H1 (cell line): ENCODE measurements around the gene DMAC2. TPM values are rescaled to one million over a fixed set of nuclear protein-coding genes. Genes with fewer than 3 reads are reported as not detected.

Experiments
- CTCF ChIA-PET: fragments of 300-600 bp; sonication (Branson Sonifier 250); formaldehyde crosslinking; loops from one replicate; lab custom pipeline; 2021; ENCODE audit not compliant: partially characterized antibody; lab: Charles Lee
- POLR2A ChIA-PET: fragments of 300-600 bp; sonication (Branson Sonifier 250); formaldehyde crosslinking; loops from one replicate; lab custom pipeline; 2021; ENCODE audit warnings: inconsistent platforms; ENCODE audit not compliant: partially characterized antibody; lab: Charles Lee
- DNase-seq, 2 experiments: peaks; one replicate each; pipeline versions ENCODE4 v3.0.0 to v3.0.0-alpha.2; 2010 to 2022; ENCODE audit warnings: low spot score in 2 of 2, low read depth in 1 of 2, mixed read lengths in 1 of 2
- FAIRE-seq: peaks from 2 replicates; lab custom pipeline; 2011; peaks lifted over from hg19 to GRCh38; lab: Jason Lieb, UNC
- H2AFZ ChIP-seq: 2 replicates; pipeline ENCODE4 v1.8.1; 2012; ENCODE audit warnings: low read length, inconsistent platforms
- H2AK5ac ChIP-seq: 2 replicates; pipeline ENCODE4 v1.6.1; 2013; ENCODE audit warnings: low read depth, low read length
- H2BK120ac ChIP-seq: replicated peaks from 2 replicates; pipeline ENCODE3; 2013; ENCODE audit warnings: low read depth, low read length, inconsistent platforms
- H2BK12ac ChIP-seq: 2 replicates; pipeline ENCODE4 v1.6.1; 2013; ENCODE audit warnings: low read depth, low read length
- H2BK15ac ChIP-seq: 2 replicates; pipeline ENCODE4 v1.6.1; 2013; ENCODE audit warnings: low read length
- H2BK20ac ChIP-seq: 2 replicates; pipeline ENCODE4 v1.6.1; 2013; ENCODE audit warnings: low read length
- H2BK5ac ChIP-seq: 2 replicates; pipeline ENCODE4 v1.6.1; 2013; ENCODE audit warnings: low read depth, low read length
- H3K14ac ChIP-seq: 2 replicates; pipeline ENCODE4 v1.6.1; 2013; ENCODE audit warnings: inconsistent platforms; ENCODE audit not compliant: insufficient read length
- H3K18ac ChIP-seq: 2 replicates; pipeline ENCODE4 v1.6.1; 2013; ENCODE audit warnings: low read length; ENCODE audit errors: extremely low read depth
- H3K23ac ChIP-seq: 2 replicates; pipeline ENCODE4 v1.6.1; 2013; ENCODE audit warnings: inconsistent platforms; ENCODE audit not compliant: insufficient read length
- H3K23me2 ChIP-seq: 2 replicates; pipeline ENCODE4 v1.6.1; 2013; ENCODE audit warnings: low read depth, low read length
- H3K27ac ChIP-seq: 2 replicates; pipeline ENCODE4 v1.6.1; 2011; ENCODE audit warnings: low read depth, low read length, inconsistent platforms
- H3K27me3 ChIP-seq, 4 experiments: replicated peaks in 1 of 4; 1 replicate in 1 of 4; 2 replicates in 3 of 4; pipeline versions ENCODE4 v1.6.1 to v1.8.1; 2011 to 2013; ENCODE audit warnings: low read length in 3 of 4, mild to moderate bottlenecking in 3 of 4, inconsistent platforms in 2 of 4, mixed read lengths in 2 of 4, moderate library complexity in 1 of 4; ENCODE audit not compliant: control insufficient read depth in 3 of 4, insufficient read depth in 3 of 4; ENCODE audit errors: extremely low read depth in 1 of 4
- H3K36me3 ChIP-seq, 4 experiments: 2 replicates each; pipeline versions ENCODE4 v1.6.1 to v1.8.1; 2011 to 2013; ENCODE audit warnings: mild to moderate bottlenecking in 4 of 4, low read length in 3 of 4, moderate library complexity in 2 of 4, control low read depth in 1 of 4, inconsistent platforms in 1 of 4; ENCODE audit not compliant: insufficient read depth in 4 of 4, control insufficient read depth in 2 of 4
- H3K4ac ChIP-seq: replicated peaks from 2 replicates; pipeline ENCODE3; 2013; ENCODE audit warnings: low read length, low read depth, mixed read lengths, inconsistent platforms; ENCODE audit not compliant: insufficient read length
- H3K4me1 ChIP-seq, 4 experiments: replicated peaks in 1 of 4; 1 replicate in 1 of 4; 2 replicates in 3 of 4; pipeline versions ENCODE4 v1.6.1 to v1.8.1; 2011 to 2013; ENCODE audit warnings: low read length in 3 of 4, inconsistent platforms in 2 of 4, mixed read lengths in 1 of 4; ENCODE audit not compliant: insufficient read depth in 4 of 4, control insufficient read depth in 3 of 4
- H3K4me2 ChIP-seq, 2 experiments: 2 replicates each; pipeline versions ENCODE4 v1.6.1 to v1.8.1; 2011 to 2013; ENCODE audit warnings: low read depth in 2 of 2, low read length in 2 of 2, control low read depth in 1 of 2, inconsistent platforms in 1 of 2, mild to moderate bottlenecking in 1 of 2; ENCODE audit not compliant: insufficient read depth in 1 of 2
- H3K4me3 ChIP-seq, 4 experiments: fragments of 200-600, 300-600 bp in 1 of 4; sonication (generic), shearing (Covaris generic), sonication (Bioruptor Twin) in 1 of 4; 2 replicates each; pipeline versions ENCODE4 v1.5.1 to v1.8.1; 2011 to 2016; ENCODE audit warnings: low read length in 4 of 4, low read depth in 3 of 4, control low read depth in 2 of 4, inconsistent platforms in 2 of 4, mild to moderate bottlenecking in 2 of 4, mixed read lengths in 1 of 4, moderate library complexity in 1 of 4; ENCODE audit not compliant: insufficient read depth in 2 of 4; ENCODE audit errors: extremely low read depth in 1 of 4
- H3K56ac ChIP-seq: replicated peaks from 2 replicates; pipeline ENCODE3; 2013; ENCODE audit warnings: low read depth, mild to moderate bottlenecking, mixed read lengths, low read length, inconsistent platforms; ENCODE audit not compliant: insufficient read length
- H3K79me1 ChIP-seq: 2 replicates; pipeline ENCODE4 v1.6.1; 2013; ENCODE audit warnings: low read depth, low read length, control low read depth
- H3K79me2 ChIP-seq, 2 experiments: 2 replicates each; pipeline versions ENCODE4 v1.6.1 to v1.8.1; 2012 to 2013; ENCODE audit warnings: low read length in 2 of 2, mild to moderate bottlenecking in 2 of 2, inconsistent platforms in 1 of 2; ENCODE audit not compliant: insufficient read depth in 2 of 2, control insufficient read depth in 1 of 2
- H3K9ac ChIP-seq, 4 experiments: replicated peaks in 1 of 4; 1 replicate in 1 of 4; 2 replicates in 3 of 4; pipeline versions ENCODE4 v1.6.1 to v1.8.1; 2011 to 2013; ENCODE audit warnings: low read depth in 3 of 4, low read length in 3 of 4, control low read depth in 2 of 4, mild to moderate bottlenecking in 2 of 4, moderate library complexity in 2 of 4, inconsistent platforms in 1 of 4; ENCODE audit errors: extremely low read depth in 1 of 4
- H3K9me3 ChIP-seq, 2 experiments: 2 replicates each; pipeline versions ENCODE4 v1.6.1 to v1.8.1; 2012 to 2013; ENCODE audit warnings: mild to moderate bottlenecking in 2 of 2, moderate library complexity in 2 of 2, control low read depth in 1 of 2, inconsistent platforms in 1 of 2, low read depth in 1 of 2, low read length in 1 of 2, mixed read lengths in 1 of 2; ENCODE audit not compliant: insufficient read depth in 2 of 2
- H4K20me1 ChIP-seq, 2 experiments: replicated peaks in 1 of 2; 2 replicates each; pipeline versions ENCODE3 to v1.8.1; 2011 to 2013; ENCODE audit warnings: inconsistent platforms in 2 of 2, low read length in 2 of 2, mild to moderate bottlenecking in 1 of 2; ENCODE audit not compliant: insufficient read depth in 2 of 2, control insufficient read depth in 1 of 2
- H4K5ac ChIP-seq: 2 replicates; pipeline ENCODE4 v1.6.1; 2013; ENCODE audit warnings: low read length, low read depth, mixed read lengths, inconsistent platforms; ENCODE audit not compliant: insufficient read length
- H4K8ac ChIP-seq: 2 replicates; pipeline ENCODE4 v1.8.0; 2013; ENCODE audit warnings: mild to moderate bottlenecking, moderate library complexity, low read length, inconsistent platforms; ENCODE audit not compliant: insufficient read depth; ENCODE audit errors: extremely low read depth
- H4K91ac ChIP-seq: replicated peaks from 2 replicates; pipeline ENCODE3; 2013; ENCODE audit warnings: low read length, mixed read lengths, inconsistent platforms; ENCODE audit not compliant: insufficient read length
- CBX5 ChIP-seq: fragments of 300-800, 300-1000 bp; sonication (generic); IDR thresholded peaks from 2 replicates; pipeline ENCODE4 v1.7.1; 2016; ENCODE audit warnings: antibody characterized with exemption, low read length, low read depth
- CREB1 ChIP-seq: IDR thresholded peaks from 2 replicates; pipeline ENCODE4 v1.6.1; 2012; ENCODE audit warnings: inconsistent platforms
- EP300 ChIP-seq, 2 experiments: IDR thresholded peaks; 1 replicate in 1 of 2; 2 replicates in 1 of 2; pipeline ENCODE4 v1.6.1; 2011 to 2012; ENCODE audit warnings: low read depth in 2 of 2, low read length in 2 of 2, mild to moderate bottlenecking in 2 of 2, borderline replicate concordance in 1 of 2, inconsistent platforms in 1 of 2, moderate library complexity in 1 of 2
- GTF2F1 ChIP-seq: IDR thresholded peaks from 2 replicates; pipeline ENCODE4 v1.6.1; 2012; ENCODE audit warnings: low read depth, low read length, improper control_type of control experiment, borderline replicate concordance
- HDAC2 ChIP-seq, 2 experiments: fragments of 300-600 bp in 1 of 2; sonication (generic) in 1 of 2; IDR thresholded peaks; 2 replicates each; pipeline ENCODE4 v1.6.1; 2011 to 2012; ENCODE audit warnings: low read depth in 2 of 2, low read length in 2 of 2, mild to moderate bottlenecking in 2 of 2, moderate library complexity in 2 of 2, borderline replicate concordance in 1 of 2, inconsistent platforms in 1 of 2
- HDAC6 ChIP-seq: IDR thresholded peaks from one replicate; pipeline ENCODE4 v1.7.1; 2012; ENCODE audit warnings: low read depth, mild to moderate bottlenecking, inconsistent platforms, low read length, moderate library complexity
- RNF2 ChIP-seq: fragments of 200-900, 300-1000 bp; sonication (generic); IDR thresholded peaks from 2 replicates; pipeline ENCODE4 v1.7.1; 2016; ENCODE audit warnings: borderline replicate concordance, low read depth, mild to moderate bottlenecking, antibody characterized with exemption, low read length; ENCODE audit not compliant: poor library complexity, severe bottlenecking; ENCODE audit errors: missing control alignments
- TBP ChIP-seq: IDR thresholded peaks from 2 replicates; pipeline ENCODE4 v1.6.1; 2011; ENCODE audit warnings: low read depth, low read length, improper control_type of control experiment
- YY1 ChIP-seq: IDR thresholded peaks from 2 replicates; pipeline ENCODE4 v1.6.1; 2011; ENCODE audit warnings: low read depth, mild to moderate bottlenecking, low read length
- ZNF274 ChIP-seq: IDR thresholded peaks from 2 replicates; pipeline ENCODE4 v1.7.0; 2012; ENCODE audit warnings: low read length, borderline replicate concordance; ENCODE audit errors: extremely low read depth
- WGBS, 2 experiments: shearing (Covaris generic) in 1 of 2; methylation state at CpG; one replicate each; pipeline versions ENCODE4 v1.1.6 to v1.1.7; 2013 to 2015; ENCODE audit warnings: low lambda C conversion rate in 2 of 2, mixed read lengths in 2 of 2, inconsistent platforms in 1 of 2, low coverage in 1 of 2, missing lambda C conversion rate in 1 of 2; ENCODE audit not compliant: insufficient replicate concordance in 2 of 2, insufficient coverage in 1 of 2, insufficient read length in 1 of 2; ENCODE audit errors: extremely low coverage in 1 of 2, missing lambda C conversion rate in 1 of 2; 5-methylcytosine and 5-hydroxymethylcytosine counted together
- polyA plus RNA-seq, 7 experiments: library from polyadenylated mRNA; depleted of rRNA in 3 of 7; stranded (reverse) in 5 of 7; unstranded in 2 of 7; fragments of >200 nt in 5 of 7; fragments of 200-250 nt in 2 of 7; gene quantifications; 1 replicate in 5 of 7; 2 replicates in 1 of 7; 4 replicates in 1 of 7; pipeline versions ENCODE4 v1.2.1 to v1.2.3, GENCODE V29; 2011 to 2013; ENCODE audit warnings: missing spikeins in 2 of 7, mixed read lengths in 2 of 7
- total RNA-seq: library from RNA; stranded (reverse); fragmentation: NEBNext Ultra II Directional; extraction: Animal tissue kit (Norgen Biotek cat#: 25700); gene quantifications from 2 replicates; pipeline ENCODE4 v1.2.1, GENCODE V29; 2021
- TF ChIP-seq, protein P1 (sequence below): IDR thresholded peaks from 2 replicates; pipeline ENCODE4 v1.6.1; 2012; ENCODE audit warnings: low read length, inconsistent platforms
- TF ChIP-seq, protein P2 (sequence below): IDR thresholded peaks from 2 replicates; pipeline ENCODE4 v1.6.1; 2012; ENCODE audit warnings: inconsistent platforms

The DMAC2 gene
- total and polyA plus RNA-seq, 2 of the 8 experiments (the other 6 are each of a cell fraction or from before 2014, with no cell fraction given), result 86.8 to 170 TPM

DNA sequence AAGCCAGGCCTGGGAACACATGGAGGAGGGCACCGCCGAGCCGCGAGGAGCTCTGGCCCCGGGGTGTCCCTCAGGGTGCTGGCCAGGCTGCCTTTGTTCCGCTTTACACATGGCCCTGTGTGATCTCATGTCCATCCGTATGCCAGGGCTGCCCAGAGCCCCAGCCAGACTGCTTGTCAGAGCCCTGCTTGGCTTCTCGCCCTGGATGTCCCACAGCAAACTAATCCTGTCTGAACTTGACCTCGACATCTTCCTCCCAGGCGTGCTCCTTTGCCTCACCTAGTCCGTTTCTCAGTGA, 27.8 kb downstream of the DMAC2 start:
- Histone ChIP-seq H3K14ac (no peak overlapping the region), H2BK15ac (no peak overlapping the region), H4K91ac (no peak overlapping the region), H2BK20ac (no peak overlapping the region), H3K27ac (no peak overlapping the region), H4K8ac (no peak overlapping the region), H2AK5ac (no peak overlapping the region), H4K20me1 (peaks cover 0 to 5% of the 10 kb centered on the region in 2 experiments), H3K79me1 (no peaks in the 10 kb centered on the region), H3K27me3 (no peaks in the 10 kb centered on the region; a peak in 1 of 7 replicates), H3K4me1 (peaks cover 0 to 5% (median 1%) of the 10 kb centered on the region in 4 experiments; a peak in 5 of 7 replicates), H3K4ac (no peak overlapping the region), H3K23ac (no peak overlapping the region), H3K56ac (no peak overlapping the region), H3K9me3 (no peaks in the 10 kb centered on the region), H3K23me2 (no peaks in the 10 kb centered on the region), H3K4me2 (no peak overlapping the region), H3K9ac (no peak overlapping the region), H3K36me3 (peaks cover 2 to 9% (median 4%) of the 10 kb centered on the region in 4 experiments; a peak in 4 of 8 replicates), H3K18ac (no peak overlapping the region), H2BK5ac (no peak overlapping the region), H3K4me3 (no peak overlapping the region), H2BK120ac (no peak overlapping the region), H2AFZ (no peak overlapping the region), H4K5ac (no peak overlapping the region), H3K79me2 (no peaks in the 10 kb centered on the region), H2BK12ac (no peak overlapping the region)
- DNase-seq (no peak), FAIRE-seq (no peak)
- WGBS, 2 experiments, result 77% methylated on average over 11 of the region's 11 CpGs; no CpG with 5 or more reads in 1 of the 2 experiments
- ChIA-PET CTCF (interaction anchor here (1.0 to 1.3 kb wide), 2 partner anchors 19 to 33 kb away, joined by 3 to 4 read pairs; no protein-coding TSS in a partner anchor), POLR2A (interaction anchor here (1.6 kb wide), 1 partner anchor 17 kb away, joined by 5 read pairs; no protein-coding TSS in a partner anchor)
- TF ChIP-seq HDAC2 (IDR thresholded peaks at IDR 0.05; ENCODE audit: borderline replicate concordance in 1 of 2, low read depth in 2 of 2, low read length in 2 of 2) (no peak), EP300 (IDR thresholded peaks at IDR 0.05; ENCODE audit: borderline replicate concordance in 1 of 2, low read depth in 2 of 2, low read length in 2 of 2) (no peak), ZNF274 (no peak), TBP (no peak), CREB1 (no peak), RNF2 (no peak), GTF2F1 (no peak), YY1 (no peak), CBX5 (no peak), HDAC6 (no peak)
- TF ChIP-seq, protein P1, sequence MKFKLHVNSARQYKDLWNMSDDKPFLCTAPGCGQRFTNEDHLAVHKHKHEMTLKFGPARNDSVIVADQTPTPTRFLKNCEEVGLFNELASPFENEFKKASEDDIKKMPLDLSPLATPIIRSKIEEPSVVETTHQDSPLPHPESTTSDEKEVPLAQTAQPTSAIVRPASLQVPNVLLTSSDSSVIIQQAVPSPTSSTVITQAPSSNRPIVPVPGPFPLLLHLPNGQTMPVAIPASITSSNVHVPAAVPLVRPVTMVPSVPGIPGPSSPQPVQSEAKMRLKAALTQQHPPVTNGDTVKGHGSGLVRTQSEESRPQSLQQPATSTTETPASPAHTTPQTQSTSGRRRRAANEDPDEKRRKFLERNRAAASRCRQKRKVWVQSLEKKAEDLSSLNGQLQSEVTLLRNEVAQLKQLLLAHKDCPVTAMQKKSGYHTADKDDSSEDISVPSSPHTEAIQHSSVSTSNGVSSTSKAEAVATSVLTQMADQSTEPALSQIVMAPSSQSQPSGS, result no peak
- TF ChIP-seq, protein P2, sequence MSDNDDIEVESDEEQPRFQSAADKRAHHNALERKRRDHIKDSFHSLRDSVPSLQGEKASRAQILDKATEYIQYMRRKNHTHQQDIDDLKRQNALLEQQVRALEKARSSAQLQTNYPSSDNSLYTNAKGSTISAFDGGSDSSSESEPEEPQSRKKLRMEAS, result no peak
